Measurements from ENCODE around the gene DCST2.

The DCST2 gene

DNA sequence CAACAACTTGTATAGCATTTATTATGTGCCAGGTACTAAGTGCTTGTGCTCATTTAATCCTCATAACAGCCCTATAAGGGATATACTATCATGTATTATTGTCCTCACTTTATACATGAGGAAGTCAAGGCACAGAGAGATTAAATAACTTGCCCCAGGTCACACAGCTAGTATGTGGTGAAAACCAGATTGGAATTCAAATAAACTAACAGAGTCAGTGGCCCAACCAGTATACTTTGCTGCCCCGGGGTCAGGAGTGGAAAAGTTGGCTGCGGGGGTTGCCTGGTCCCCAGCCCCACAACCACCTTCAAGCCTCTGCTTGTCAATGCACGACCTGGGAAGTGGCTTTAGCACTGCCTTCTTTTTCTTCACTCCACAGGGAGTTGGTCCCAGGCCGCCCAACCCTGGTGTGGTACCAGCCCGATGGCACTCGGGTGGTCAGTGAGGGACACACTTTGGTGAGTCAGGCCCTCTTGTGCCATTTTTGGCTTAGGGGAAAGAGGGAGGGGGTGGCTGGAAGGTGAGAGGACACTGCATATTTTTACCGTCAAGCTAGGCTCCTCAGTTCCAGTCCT, 20.0 kb upstream of the DCST2 start:
- no peak for DNase-seq (ENCODE audit: low read depth)
- TF ChIP-seq, protein P1, sequence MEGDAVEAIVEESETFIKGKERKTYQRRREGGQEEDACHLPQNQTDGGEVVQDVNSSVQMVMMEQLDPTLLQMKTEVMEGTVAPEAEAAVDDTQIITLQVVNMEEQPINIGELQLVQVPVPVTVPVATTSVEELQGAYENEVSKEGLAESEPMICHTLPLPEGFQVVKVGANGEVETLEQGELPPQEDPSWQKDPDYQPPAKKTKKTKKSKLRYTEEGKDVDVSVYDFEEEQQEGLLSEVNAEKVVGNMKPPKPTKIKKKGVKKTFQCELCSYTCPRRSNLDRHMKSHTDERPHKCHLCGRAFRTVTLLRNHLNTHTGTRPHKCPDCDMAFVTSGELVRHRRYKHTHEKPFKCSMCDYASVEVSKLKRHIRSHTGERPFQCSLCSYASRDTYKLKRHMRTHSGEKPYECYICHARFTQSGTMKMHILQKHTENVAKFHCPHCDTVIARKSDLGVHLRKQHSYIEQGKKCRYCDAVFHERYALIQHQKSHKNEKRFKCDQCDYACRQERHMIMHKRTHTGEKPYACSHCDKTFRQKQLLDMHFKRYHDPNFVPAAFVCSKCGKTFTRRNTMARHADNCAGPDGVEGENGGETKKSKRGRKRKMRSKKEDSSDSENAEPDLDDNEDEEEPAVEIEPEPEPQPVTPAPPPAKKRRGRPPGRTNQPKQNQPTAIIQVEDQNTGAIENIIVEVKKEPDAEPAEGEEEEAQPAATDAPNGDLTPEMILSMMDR (IDR thresholded peaks at IDR 0.05; ENCODE audit: control insufficient read depth, insufficient read depth, low read depth, low read length, missing control alignments) = no peak
- H3K4me3 ChIP-seq (ENCODE audit: control insufficient read depth, low read depth, low read length) = no peak overlapping the region

DNA sequence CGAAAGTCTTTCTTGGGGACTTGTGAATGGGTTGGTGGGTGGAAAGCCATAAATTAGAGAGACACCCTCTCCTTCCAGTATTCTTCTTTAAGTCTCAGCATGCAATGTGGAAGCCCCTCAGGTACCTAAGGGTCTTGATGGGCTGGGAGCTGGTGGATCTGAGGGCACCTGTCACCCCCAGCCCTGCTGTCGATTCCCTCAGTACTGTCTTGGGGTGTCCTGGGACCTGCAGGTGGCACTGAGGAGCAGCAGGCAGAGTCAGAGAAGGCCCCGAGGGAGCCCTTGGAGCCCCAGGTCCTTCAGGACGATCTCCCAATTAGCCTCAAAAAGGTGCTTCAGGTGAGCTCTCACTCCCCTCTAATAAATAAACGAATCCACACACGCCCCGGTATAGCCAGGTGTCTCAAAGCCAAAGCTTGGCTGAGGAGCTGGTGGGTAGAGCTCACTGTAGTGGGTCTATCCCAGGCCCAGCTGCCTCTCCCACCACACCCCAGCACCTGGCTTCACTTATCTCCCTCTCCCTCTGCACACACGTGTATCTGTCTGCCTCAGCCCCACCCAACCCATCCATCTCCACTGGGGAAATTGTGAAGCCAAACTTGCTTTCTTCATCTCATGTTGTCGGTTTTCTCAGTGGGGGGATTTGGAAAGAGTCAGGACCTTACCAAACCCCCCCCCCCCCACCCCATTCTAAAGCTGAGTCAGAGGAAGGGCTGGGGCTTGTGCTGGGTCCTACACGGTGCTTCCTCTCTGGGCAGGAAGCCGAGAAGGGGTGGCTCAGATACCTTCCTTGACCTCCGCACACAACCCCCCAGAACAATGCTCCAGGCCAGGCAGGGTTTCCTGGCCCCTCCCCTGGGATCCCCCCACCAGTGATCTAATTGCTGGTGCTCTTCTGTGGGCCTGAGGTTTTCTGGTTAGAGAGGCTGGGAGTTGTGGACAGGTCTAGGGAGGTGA, 19.1 kb upstream of the DCST2 start:
- TF ChIP-seq, protein P1 (IDR thresholded peaks at IDR 0.05; ENCODE audit: control insufficient read depth, insufficient read depth, low read depth, low read length, missing control alignments) = peak; percentile 46
- H3K4me3 ChIP-seq (ENCODE audit: control insufficient read depth, low read depth, low read length) = peak overlapping the region; percentile 76
- DNase-seq (ENCODE audit: low read depth) = no peak

DNA sequence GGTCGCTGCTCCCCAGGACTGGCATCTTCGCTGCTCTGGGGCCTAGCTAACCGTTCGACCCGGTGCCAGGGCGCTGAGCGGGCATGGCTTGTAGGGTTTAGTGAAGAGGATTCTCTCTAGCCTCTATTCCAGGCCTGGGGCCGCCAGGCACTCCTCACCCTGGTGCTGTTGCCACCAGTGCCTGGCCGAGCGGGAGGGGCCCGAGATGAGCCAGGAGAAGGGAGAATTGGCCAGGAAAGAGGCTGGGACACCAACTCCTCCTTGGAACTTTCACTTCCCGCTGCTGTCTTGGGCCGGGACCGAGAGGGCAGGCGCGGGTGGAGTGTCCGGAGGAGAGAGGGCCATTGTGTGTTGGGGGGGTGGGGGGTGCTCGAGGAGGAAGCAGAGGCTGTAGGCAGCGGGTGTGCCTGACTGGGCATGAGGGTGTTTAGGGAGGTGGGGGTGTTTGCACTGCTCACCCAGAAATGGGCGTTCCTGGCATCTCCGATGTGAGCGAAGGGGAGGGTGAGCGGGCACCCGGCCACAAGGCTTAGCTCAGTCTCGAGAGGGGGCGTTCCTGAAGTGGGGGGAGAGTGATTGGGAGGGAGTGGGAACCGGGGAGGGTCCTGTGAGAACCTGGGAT, 18.3 kb upstream of the DCST2 start:
- TF ChIP-seq, protein P1 (IDR thresholded peaks at IDR 0.05; ENCODE audit: control insufficient read depth, insufficient read depth, low read depth, low read length, missing control alignments) = no peak
- DNase-seq (ENCODE audit: low read depth) = no peak
- H3K4me3 ChIP-seq (ENCODE audit: control insufficient read depth, low read depth, low read length) = peak overlapping the region; percentile 76

DNA sequence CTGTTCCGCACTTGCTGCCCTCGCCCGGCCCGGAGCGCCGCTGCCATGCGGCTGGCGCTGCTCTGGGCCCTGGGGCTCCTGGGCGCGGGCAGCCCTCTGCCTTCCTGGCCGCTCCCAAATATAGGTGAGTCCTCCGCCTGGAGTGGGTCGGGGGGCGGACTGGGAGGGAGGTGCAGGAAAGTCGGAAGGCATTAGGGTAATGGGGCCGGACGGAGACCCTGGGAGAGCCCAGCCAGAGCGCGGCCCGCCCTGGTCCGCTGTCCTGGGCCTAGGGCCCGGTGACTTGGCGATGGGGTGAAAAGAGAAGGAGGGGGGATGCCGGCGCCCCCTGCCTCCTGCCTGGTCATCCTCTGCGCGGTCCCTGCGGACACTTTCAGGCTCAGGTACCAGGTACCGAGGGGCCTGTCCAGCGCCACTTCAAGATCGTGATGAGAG, 17.8 kb upstream of the DCST2 start:
- DNase-seq (ENCODE audit: low read depth) = no peak
- peak overlapping the region; percentile 76 for H3K4me3 ChIP-seq (ENCODE audit: control insufficient read depth, low read depth, low read length)
- TF ChIP-seq, protein P1 (IDR thresholded peaks at IDR 0.05; ENCODE audit: control insufficient read depth, insufficient read depth, low read depth, low read length, missing control alignments) = no peak

DNA sequence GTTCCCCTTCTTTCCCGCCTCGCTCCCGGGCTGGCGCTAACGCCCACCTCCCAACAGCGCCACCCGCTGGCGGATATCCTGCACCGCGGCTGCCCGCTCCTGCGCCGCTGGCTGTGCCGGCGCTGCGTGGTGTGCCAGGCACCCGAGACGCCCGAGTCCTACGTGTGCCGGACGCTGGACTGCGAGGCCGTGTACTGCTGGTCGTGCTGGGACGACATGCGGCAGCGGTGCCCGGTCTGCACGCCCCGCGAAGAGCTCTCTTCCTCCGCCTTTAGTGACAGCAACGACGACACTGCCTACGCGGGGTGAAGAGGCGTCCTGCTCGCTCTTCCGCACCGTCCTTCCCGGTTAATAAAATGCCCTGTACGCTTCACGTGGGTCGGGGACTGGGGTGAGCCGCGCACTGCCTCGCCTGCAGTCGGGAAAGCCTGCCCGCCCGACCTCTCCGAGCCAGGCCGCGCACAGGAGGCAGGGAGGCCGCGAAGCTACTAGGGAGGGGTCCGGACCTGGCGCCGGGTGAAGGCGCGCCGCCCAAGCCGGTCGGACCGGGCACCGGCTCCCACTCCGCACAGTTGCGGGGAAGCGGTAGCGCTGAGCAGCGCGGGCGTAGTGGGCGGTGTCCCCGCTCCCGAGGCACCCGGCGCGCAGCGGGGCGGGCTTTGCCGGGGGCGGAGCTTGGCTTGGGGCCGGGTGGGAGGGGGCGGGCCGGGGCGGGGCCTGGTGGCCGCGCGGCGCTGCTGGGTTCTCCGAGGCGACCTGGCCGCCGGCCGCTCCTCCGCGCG, 17.2 kb upstream of the DCST2 start, which contains the start of gene ADAM15:
ADAM15 (plus strand) TSS at position 757 of the 782 bp plus-strand sequence. CDS start 71 bp downstream, outside the sequence.
- DNase-seq (ENCODE audit: low read depth) = no peak
- H3K4me3 ChIP-seq (ENCODE audit: control insufficient read depth, low read depth, low read length) = peak within 1 kb of the TSS; percentile 76
- TF ChIP-seq, protein P1 (IDR thresholded peaks at IDR 0.05; ENCODE audit: control insufficient read depth, insufficient read depth, low read depth, low read length, missing control alignments) = peak; percentile 83
